Amygdala (tissue), 56 donors: Measurements from ENCODE around the gene TSPAN9.
A peak's percentile ranks its signal among the peaks of the same experiment; 100 is the strongest.

ENCODE experiments used
- DNase-seq, 56 donors: peaks; one replicate each; lab custom pipeline; 2025; lab: John Stamatoyannopoulos, UW

TSPAN9 gene

DNA sequence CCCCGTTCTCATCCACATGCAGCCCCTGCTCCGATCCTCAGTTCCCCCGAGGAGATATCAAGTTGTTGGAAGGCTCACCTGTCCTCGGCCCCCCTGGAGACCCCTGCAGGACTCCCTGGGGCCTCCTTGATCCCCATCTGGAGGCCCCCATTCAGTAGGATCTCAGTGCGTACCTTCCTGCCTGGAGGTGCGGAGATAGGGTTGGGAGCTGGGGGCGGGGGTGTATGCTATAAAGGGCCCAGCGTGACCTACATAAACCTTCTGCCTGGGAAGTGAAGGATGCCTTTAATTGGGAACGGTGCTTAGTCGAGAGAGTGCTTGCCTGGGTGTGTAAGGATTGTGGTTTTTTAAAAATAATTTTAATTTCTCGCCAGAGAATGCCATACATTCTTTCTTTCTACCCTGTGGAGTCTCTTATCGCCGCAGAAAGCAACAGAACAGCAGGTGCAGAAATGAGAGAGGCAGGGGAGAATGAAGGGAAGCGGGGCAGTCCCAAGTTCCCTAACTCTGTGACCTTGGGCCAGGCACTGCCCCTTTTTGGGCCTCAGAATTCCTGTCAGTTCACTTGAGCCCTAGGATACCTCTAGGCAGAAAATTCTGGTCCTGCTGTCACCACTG, 153.7 kb downstream of the TSPAN9 start:
- no peak for DNase-seq

DNA sequence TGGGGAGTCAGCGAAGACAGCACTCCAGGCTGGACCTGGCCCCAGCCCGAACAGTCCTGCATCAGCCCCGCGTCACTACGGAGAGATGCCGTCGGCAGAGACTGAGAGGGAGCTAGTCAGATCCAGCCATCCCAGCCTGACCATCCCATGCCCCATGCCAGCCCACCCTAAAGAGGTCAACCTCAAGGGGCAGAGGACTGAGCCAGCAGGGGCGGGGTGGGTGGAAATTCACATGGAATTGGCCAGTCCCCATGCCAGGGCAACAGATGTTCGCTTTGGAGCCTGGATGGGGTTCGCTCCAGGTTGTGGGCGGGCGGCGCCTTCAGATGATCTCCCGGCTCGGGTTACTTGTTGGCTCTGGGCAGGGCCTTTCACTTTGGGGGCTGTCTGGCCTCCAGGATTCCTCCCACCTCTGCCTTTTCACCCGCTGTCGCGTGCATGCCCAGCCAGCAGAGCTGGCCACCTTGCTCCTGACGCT, 154.3 kb downstream of the TSPAN9 start:
- no peak for DNase-seq

DNA sequence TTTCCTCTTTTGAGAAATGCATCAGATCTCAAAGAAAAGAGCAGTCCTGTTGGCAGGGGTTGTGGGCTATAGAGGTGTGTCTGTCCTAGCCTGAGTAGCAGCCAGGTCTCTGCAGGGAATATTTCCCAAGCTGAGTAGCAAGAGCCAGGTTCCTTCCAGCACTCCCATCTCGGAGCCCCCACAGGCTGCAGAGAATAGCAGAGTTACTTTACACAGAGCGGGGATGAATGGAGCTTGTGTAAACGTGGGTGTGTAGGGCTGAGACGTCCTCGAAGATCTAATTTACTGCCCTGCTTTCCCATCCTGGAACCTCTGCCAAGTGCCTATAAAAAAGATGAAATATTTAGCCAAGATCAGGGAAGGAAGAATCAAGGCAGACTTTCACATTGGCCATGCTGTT, 156.6 kb downstream of the TSPAN9 start:
- DNase-seq: no peak

DNA sequence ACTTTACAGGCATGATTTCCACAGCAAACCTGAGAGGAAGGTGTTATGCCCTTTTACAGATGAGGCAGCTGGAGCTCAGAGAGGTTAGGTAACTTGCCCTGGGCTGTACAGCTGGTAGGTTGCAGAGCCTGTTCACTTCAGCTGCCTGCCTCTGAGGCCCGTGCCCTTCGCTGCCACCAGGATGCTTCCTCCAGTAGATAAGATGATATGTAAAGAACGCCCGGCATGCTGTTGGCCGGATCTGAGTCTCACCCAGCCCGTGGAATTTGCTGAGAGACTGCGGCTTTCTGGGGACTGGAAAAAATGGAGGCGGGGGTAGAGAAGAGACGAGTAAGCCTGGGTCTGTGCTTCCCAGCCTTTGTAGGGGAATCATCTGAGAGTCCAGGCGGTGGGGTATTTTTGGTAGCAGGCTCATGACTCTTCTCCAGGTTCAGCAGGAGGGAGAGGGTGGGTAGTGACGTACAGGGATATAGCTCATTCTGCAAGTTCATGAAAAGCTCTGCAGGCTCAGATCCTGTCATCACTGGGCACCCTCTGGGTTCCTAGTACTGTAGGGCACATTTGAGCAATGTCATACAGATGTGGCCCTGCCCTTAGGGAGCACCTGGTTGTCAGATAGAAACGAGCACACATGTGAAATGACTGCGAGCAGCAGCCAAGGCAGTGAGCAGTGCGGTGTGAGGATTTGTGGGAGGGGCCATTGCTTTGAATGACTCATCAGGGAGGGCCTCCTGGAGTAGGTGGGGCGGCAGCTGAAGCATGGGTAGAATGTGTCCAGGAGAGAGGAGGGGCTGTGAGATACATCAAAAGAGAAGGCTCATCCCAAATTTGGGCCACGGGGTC, 159.4 kb downstream of the TSPAN9 start:
- DNase-seq: peak in 1 of 56 donors; percentile 10

DNA sequence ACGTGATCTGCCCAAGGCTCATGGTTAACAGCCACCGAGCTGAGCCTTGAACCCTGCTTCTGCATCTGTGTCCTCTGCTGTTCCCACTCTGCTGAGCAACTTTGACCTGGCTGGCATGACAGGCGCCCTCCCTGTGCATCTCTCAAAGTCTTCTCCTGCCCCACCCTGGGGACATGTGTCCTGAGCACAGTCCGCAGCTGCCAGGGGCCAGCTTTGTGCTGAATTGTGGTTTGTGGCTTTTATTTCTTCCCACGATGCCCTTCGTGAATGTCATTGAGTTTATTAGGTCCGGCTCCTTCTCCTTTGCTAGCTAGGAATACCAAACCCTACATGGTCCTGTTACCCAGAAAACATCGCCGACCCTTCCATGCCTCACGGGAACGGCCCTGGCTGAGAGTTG, 161.0 kb downstream of the TSPAN9 start:
- DNase-seq: no peak

DNA sequence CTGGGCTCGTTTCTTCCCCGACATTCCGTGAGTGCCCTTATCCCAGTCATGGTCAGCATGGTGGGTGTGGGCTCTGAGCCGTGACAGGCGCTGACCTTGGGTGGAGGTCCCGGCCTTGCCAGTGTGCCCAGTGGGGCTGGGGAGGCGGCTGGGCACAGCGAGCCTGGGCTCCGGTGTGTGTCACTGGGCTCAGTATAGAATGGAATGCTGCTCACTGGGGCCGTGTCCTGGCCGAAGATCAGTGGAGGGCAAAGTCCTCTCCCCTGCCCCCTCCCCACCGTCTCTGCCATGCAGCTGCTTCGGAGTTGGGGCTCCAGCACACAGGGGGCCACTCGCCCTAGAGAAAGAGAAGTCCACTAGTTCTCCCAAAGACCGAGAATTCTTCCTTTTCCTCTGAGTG, 164.4 kb downstream of the TSPAN9 start:
- no peak for DNase-seq

DNA sequence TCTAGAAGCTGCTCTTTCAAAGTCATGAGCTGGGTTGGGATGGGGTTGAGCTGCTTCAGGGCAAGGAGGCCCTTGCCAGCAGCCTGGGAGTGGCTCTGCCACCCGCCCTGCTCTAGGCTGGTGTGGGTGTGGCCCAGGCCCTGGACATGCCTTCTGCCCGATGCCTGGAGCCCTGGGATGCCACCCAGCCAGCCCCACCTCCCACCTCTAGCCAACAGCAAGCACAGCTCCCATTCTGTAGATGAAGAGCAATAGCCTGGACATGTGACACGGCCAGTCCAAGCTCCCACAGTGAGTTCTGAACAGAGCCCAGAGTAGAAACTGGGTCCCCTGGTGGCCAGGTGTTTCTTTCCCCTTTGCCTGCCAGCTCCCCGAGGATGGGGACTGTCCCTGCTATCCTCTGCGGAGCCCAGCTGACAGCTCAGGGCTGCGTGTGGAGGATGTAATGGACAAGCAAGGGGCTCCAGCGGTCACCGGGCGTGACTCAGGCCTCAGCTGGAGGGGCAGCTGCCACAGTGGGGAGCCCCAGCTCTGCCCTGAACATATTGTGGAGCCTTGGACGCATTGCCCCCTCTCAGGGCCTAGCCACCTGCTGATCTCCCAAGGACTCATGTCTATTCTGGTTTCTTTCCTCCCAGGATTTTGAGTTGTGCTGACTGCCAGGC, 165.2 kb downstream of the TSPAN9 start:
- no peak for DNase-seq

DNA sequence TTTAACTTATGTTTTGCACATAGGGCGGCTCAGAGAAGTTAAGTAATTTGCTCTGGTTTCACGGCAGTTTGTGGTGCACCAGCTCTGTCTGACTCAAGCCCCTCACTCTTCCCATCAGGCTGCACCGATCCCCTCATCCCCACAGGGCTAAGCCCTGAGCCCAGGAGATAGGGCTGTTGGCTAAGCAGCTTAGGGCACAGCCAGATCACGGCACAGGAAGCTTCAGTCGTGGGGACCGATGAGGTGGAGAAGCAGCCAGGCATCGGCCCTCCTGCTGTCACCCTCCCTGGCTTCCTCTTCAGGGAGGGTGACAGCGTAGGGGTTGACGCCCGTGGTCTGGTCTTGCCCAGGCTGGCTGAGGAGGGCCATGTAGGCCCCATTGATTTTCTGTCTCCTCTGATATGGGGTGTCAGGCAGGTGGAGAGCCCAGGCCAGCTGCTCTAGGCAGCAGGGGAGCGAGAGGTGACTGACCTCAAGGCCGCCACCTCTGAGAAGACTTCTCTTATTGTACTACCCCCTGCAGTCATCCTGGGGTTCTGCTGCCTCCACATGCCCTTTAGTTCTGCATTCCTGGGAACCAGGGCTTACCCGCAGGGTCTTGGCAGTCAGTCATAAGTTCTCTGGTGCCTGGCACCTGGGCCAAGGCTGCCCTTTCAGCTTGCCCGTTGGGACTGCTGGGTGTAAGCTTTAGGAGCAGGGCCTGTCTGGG, 166.4 kb downstream of the TSPAN9 start:
- DNase-seq: no peak

DNA sequence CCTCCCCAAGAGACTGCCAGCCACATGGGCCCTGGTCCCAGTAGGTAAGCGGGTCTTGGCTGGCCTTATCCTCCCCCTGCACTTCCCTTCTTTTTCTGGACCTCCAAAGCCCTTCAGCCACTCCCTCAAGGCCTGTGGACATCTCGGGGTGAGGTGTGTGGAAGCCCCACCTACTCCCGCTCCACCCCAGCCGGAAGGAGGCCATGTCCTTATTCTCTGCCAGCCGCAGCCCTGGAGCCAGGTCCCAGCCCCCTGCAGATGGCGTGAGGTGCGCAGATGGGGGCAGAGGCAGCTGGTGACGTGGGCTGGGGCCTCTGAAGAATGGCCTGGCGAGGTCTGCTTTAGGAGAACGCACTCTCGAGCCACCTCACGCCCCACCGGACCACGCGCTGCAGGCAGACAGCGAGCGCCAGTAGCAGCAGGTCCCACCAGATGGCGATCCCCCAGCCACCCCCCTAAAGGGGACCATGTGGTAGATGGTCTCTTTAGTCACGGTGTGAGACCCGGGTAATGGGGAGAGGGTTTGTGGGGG, 167.1 kb downstream of the TSPAN9 start:
- no peak for DNase-seq

DNA sequence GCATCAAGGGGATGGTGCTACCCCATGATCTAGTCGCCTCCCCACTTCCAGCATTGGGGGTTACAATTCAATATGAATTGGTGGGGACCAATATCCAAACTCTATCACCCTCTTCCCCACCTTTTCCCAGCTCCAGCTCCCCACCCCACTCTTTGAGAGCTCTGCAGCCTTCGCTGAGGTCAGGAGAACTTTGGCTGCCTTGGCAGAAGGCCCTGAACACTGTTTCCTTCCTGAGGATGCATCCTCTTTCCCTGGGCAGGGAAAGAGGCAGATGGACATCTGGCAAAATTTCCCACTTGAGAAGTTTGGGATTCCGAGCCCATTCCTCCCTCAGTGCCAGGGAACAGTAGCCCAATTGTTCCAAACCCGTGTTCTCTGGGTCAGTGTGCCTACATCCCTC, 169.1 kb downstream of the TSPAN9 start:
- no peak for DNase-seq

DNA sequence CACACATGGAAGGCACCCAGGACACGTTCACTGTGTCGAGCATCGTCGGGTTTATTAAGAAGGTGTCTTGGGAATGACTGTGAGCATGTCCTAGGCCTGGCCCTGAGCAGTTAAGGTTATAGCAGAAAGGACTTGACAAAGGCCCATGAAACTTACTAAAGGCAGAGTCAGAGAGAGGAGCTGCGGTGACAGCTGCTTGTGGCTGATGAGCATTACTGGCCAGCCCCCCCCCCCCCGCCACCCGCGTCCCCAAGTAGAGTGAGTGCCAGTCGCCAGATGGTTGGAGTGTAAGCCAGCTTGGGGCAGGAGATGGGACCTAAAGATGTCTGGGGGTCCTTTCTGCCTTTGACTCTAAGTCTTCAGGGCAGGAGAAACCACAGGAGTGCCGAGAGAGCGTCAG, 169.9 kb downstream of the TSPAN9 start:
- DNase-seq: no peak

DNA sequence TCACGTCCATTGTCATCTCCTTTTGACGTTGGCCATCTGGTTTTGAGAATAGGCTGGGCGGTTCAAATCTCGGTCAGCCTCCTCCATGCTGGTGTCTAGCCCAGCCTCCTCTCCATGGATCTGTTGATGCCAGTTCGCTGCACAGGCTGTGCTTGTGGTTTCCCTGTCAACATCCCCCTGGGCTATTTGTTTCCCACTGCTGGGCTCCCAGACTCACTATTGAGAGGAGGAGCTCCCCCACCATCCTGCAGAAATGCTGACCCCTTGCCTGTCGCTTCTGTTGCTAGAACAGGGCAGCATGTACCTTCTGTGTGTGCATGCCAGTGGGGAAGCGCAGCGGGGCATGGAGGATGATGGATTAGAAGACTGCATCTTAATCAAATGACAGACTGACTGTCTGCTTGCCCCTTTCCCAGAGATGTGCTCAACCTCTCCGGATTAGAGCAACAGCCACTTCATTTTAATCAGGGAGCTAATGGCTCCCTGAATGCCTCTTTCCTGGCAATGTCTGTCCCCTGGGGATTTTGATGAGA, 170.5 kb downstream of the TSPAN9 start:
- DNase-seq: no peak

DNA sequence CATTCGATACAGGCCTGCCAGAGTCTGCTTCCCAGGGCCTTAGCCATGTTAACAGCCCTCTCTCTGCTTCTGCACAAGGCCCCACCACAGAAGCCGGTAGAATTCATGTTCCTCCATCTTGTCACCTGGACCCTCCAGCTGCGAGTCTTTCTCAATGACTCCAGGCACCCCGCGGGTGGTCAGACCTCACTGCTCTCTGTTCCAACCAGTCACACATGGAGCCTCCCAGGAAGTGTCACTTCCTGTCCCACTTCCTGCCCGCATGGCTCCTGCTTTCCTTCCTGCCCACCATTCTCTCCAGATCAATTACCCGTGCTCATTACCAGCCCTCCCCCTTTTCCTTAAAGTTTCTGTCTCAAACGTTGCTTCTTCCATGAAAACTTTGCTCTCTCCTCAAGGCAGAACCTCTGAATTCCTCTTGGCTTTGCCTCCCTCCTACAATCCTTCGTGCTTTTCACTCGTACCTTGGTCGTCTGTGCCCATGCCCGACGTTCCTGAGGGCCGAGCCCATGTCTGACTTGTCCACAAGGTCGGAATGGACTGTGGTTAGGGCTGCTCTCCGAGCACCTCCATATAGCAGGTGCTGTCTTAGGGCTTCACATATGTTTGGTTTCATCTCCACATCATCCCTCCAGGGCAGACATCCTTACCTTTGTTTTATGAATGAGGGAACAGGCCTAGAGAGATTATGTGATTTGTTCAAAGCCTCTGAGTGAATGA, 172.1 kb downstream of the TSPAN9 start:
- DNase-seq: no peak

DNA sequence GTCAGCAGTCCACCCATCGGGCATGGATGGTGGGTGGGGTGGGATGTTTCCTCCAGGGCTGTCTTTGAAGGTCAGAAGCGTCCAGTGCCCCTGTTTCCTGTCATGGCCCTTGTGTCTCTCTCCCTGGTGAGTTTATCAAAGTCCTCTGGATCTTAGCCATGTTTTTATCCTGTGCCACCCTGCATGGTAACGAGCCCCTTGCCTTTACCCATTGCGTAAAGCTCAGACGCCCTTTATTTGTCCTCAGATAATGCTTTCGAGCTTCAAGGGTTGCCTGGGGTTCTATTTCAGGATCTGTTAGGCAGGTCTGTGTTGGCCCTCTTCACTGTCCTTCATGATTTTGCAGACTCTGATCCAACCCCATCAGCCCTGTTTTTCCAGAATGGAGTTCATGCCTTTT, 172.9 kb downstream of the TSPAN9 start:
- no peak for DNase-seq

DNA sequence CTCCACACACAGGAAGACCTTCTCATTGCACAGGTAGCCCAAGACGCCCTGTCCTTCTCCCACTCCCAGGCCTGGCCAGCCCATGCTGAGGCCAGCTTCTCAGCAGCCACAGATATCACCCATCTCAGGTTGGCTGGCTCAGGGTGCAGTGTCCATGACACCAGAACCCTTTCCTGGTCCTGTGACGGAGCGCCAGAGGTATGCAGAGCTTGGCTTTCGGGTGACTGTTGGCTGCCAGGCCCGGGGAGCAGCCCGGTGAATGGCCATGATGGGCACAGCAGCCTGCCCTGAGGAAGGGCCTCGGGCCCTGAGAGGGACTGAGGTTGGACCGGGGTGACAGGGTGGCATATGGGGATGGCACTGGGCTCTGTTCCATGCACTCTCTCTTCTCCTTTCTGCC, 173.4 kb downstream of the TSPAN9 start:
- no peak for DNase-seq

DNA sequence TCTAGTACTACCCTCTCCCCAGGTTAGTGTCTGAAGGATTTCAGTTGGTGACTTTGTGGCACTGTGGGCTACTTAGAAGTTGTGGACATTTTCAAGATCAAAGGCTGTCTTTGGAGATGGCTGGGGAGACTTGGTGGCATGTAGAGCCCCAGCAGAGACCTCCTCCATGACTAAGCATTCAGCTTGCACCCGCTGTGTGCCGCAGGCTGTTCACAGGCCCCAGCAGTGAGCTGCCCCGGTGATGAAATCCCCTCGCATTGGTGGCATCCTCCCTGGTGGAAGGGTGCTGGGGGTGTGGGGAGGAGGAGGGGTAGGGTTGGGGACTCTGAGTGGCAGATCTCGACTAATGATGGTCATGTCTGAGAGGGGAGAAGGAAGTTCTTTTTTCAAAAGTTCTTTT, 173.9 kb downstream of the TSPAN9 start:
- no peak for DNase-seq

DNA sequence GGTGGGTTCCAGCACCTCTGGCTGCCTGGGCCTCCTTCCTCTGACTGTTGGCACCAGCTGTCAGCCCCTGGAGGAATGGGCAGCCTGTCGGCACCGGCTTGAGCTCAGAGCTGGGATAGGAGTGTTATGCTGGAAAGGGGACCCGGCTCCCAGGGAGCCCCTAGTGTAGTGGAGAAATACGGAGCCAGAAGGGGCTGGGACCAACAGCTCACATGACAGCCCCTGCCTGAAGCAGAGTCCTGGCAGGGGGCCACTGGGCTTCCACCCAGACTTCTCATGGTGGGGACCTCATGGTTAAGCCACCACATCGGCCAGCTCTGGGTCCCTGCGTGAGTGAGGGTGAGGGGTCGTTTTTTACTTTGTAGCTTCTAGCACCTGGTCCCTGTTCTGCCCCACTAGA, 174.5 kb downstream of the TSPAN9 start:
- peak in 6 of 56 donors; percentile 7 to 21 (median 13) for DNase-seq

DNA sequence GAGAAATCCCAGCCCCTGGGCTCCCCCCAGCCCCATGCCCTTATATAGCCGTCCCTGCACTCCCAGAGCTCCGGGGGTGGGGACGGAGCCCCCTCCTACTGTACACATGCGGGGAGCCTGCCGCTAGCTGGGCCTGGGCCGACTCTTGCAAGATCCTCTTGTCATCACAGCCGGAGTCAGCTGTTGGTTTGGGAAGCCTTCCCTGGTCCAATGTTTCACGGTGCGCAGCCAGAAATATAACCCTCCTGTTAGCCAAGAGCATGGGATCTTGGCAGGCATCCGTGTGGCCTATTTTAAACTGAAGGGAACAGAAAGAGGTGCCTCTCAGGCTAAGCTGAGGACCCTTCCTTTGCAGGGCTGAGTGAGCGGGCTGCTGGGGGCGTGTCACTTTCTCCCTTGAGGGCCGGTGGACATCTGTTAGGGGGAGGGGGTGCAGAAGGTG, 175.3 kb downstream of the TSPAN9 start:
- peak in 50 of 56 donors; percentile 6 to 79 (median 44) for DNase-seq

DNA sequence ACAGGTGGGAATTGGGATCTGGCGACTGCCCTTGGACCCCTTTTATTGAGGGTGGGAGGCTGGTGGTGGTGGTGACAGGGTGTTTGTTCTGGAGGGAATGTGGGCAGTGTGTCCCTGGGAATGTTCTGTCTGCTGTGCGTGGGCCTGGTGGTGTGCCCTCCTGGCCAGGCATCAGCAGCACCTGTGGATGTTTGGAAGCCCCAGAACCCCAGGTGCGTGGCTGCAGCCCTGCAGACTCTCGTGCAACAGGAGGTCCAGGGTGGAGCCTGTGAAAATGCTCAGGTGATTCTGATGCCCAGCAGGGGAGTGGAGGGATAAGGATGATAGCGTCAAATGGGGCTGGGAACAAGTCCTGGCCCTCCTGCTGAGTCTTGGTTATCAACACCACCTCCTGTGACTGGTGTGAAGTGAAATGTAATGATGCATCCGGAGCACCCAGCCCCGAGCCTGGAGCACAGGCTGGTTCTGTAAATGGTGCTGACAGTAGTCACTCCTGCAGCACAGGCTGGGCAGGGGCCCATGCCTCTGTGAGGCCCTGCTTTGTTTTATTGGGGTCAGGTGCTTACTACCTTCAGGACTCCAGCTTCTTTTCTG, 176.6 kb downstream of the TSPAN9 start:
- DNase-seq: no peak
